ENCODE results near the gene RBM17. TPM values are rescaled to one million over a fixed set of nuclear protein-coding genes. Genes with fewer than 3 reads are reported as not detected.

The RBM17 gene
- total RNA-seq, 1 experiment from 2014 or later: 124 TPM

- Mint-ChIP-seq H3K9me3 (no peaks in the 10 kb centered on the region), H3K4me1 (peaks cover 9 to 14% of the 10 kb centered on the region in 2 experiments), H3K36me3 (ENCODE audit: insufficient read depth in 1 of 3, low read depth in 3 of 3) (peaks cover 0 to 3% (median 0%) of the 10 kb centered on the region in 3 experiments; a peak in 2 of 7 replicates), H3K4me3 (no peak overlapping the region), H3K27me3 (ENCODE audit: low read depth) (peaks cover under 1% of the 10 kb centered on the region; the same call in 1 of the 2 replicates), H3K27ac (no peak overlapping the region)
- no CpG with 5 or more reads among the region's 7 CpGs for WGBS (ENCODE audit: extremely low coverage, insufficient read length, low lambda C conversion rate)
- Histone ChIP-seq H2BK20ac (ENCODE audit: low read depth, low read length, poor library complexity, severe bottlenecking) (no peak overlapping the region), H2BK5ac (ENCODE audit: insufficient read length, low read length) (no peak overlapping the region), H4K91ac (ENCODE audit: insufficient read length, low read depth, low read length) (no peak overlapping the region), H2BK12ac (ENCODE audit: insufficient read length, low read depth, low read length) (no peak overlapping the region), H3K18ac (ENCODE audit: insufficient read length, low read depth, low read length) (no peak overlapping the region), H3K23me2 (ENCODE audit: insufficient read length, low read depth, low read length, poor library complexity, severe bottlenecking) (no peaks in the 10 kb centered on the region), H2BK120ac (ENCODE audit: low read depth, low read length, poor library complexity, severe bottlenecking) (no peak overlapping the region), H3K79me2 (ENCODE audit: insufficient read depth, low read length) (peaks cover 2% of the 10 kb centered on the region; the same call in 1 of the 2 replicates), H4K20me1 (ENCODE audit: control insufficient read depth, insufficient read depth, insufficient read length) (no peaks in the 10 kb centered on the region), H3K9me3 (ENCODE audit: control insufficient read depth, low read depth, low read length) (no peaks in the 10 kb centered on the region), H3K23ac (ENCODE audit: insufficient read length, low read depth, low read length) (no peak overlapping the region), H4K8ac (replicated peaks; ENCODE audit: insufficient read length, low read depth, low read length) (no peak overlapping the region), H3K56ac (ENCODE audit: insufficient read length, low read depth, low read length) (no peak overlapping the region), H3K4me2 (ENCODE audit: insufficient read depth, insufficient read length, low read length) (no peak overlapping the region), H2AFZ (ENCODE audit: low read length) (no peak overlapping the region), H2BK15ac (ENCODE audit: low read depth, low read length) (no peak overlapping the region), H2AK5ac (ENCODE audit: insufficient read length, low read length) (no peak overlapping the region), H3T11ph (ENCODE audit: low read length) (no peak overlapping the region), H3K79me1 (ENCODE audit: insufficient read depth, low read depth, low read length, poor library complexity, severe bottlenecking) (no peaks in the 10 kb centered on the region), H3K4me1 (ENCODE audit: insufficient read depth, low read length) (no peaks in the 10 kb centered on the region; the same call in 1 of the 2 replicates), H4K5ac (ENCODE audit: insufficient read length, low read depth, low read length) (no peak overlapping the region), H3K9ac (ENCODE audit: extremely low read depth, insufficient read length, low read length) (no peak overlapping the region), H3K14ac (ENCODE audit: insufficient read depth, low read length) (no peak overlapping the region), H3K27ac (ENCODE audit: insufficient read length, low read depth, low read length) (no peak overlapping the region), H3K4ac (ENCODE audit: low read depth, low read length) (no peak overlapping the region), H3K27me3 (ENCODE audit: insufficient read depth, low read length) (no peaks in the 10 kb centered on the region)
- DNase-seq: no peak
- no peak for TF ChIP-seq CTCF (conservative IDR thresholded peaks at IDR 0.05)
Observed at GRCh38 chr10:6158276-6158675, 69.4 kb downstream of the RBM17 start.
